AG09319 (cell line): Measurements from ENCODE around the gene CLIP2.
"Not testable (repeated sequence)": the region's sequence is repeated elsewhere in the genome, so short reads cannot be mapped to it uniquely, and the experiment has no call there.

Experiments
- DNase-seq: peaks from one replicate; pipeline ENCODE4 v3.0.0-alpha.2; 2010; ENCODE audit warnings: low read depth; ENCODE audit errors: extremely low read depth
- TF ChIP-seq, protein P1 (sequence below): IDR thresholded peaks from 2 replicates; pipeline ENCODE4 v1.5.1; 2011; ENCODE audit warnings: low read depth, mild to moderate bottlenecking, inconsistent platforms, low read length, moderate library complexity

The CLIP2 gene

GRCh38 chr7:74344132-74344496, 54.9 kb downstream of the CLIP2 start:
- TF ChIP-seq, protein P1, sequence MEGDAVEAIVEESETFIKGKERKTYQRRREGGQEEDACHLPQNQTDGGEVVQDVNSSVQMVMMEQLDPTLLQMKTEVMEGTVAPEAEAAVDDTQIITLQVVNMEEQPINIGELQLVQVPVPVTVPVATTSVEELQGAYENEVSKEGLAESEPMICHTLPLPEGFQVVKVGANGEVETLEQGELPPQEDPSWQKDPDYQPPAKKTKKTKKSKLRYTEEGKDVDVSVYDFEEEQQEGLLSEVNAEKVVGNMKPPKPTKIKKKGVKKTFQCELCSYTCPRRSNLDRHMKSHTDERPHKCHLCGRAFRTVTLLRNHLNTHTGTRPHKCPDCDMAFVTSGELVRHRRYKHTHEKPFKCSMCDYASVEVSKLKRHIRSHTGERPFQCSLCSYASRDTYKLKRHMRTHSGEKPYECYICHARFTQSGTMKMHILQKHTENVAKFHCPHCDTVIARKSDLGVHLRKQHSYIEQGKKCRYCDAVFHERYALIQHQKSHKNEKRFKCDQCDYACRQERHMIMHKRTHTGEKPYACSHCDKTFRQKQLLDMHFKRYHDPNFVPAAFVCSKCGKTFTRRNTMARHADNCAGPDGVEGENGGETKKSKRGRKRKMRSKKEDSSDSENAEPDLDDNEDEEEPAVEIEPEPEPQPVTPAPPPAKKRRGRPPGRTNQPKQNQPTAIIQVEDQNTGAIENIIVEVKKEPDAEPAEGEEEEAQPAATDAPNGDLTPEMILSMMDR, result no peak
- no peak for DNase-seq

GRCh38 chr7:74344786-74345185, 55.6 kb downstream of the CLIP2 start:
- DNase-seq, result no peak
- TF ChIP-seq, protein P1, result no peak

- TF ChIP-seq, protein P1, result no peak
- DNase-seq, result no peak
Measured at GRCh38 chr7:74345970-74346369, 56.8 kb downstream of the CLIP2 start.

DNA sequence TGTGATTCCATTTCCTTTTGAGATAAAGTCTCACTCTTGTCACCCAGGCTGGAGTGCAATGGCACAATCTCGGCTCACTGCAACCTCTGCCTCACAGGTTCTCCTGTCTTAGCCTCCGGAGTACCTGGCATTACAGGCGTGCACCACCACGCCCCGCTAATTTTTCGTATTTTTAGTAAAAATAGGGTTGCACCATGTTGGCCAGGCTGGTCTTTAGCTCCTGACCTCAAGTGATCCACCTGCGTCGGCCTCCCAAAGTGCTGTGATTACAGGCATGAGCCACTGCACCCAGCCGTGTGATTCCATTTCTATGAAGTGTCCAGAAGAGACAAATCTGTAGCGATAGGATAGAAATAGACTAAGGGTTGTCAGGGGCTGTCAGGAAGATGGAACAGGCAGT, 60.4 kb downstream of the CLIP2 start:
- TF ChIP-seq, protein P1, result no peak
- no peak for DNase-seq

DNA sequence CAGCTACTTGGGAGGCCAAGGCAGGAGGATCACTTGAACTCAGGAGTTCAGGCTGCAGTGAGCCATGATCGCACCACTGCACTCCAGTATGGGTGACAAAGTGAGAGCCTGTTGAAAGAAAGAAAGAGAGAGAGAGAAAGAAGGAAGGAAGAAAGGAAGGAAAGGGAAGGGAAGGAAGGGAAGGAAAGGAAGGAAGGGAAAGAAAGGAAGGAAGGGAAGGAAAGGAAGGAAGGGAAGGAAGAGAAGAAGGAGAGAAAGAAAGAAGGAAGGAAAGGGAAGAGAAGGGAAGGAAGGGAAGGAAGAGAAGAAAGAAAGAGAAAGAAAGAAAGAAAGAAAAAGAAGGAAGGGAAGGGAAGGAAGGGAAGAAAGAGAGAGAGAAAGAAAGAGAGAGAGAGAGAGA, 61.5 kb downstream of the CLIP2 start:
- DNase-seq, result no peak
- TF ChIP-seq, protein P1, result no peak

- no peak for DNase-seq
Measured at GRCh38 chr7:74351836-74352235, 62.6 kb downstream of the CLIP2 start.

GRCh38 chr7:74352551-74353138, 63.4 kb downstream of the CLIP2 start:
- DNase-seq, result not testable (repeated sequence)

More at GRCh38 chr7:74351836-74352235, 62.6 kb downstream of the CLIP2 start:
- TF ChIP-seq, protein P1, result no peak

DNA sequence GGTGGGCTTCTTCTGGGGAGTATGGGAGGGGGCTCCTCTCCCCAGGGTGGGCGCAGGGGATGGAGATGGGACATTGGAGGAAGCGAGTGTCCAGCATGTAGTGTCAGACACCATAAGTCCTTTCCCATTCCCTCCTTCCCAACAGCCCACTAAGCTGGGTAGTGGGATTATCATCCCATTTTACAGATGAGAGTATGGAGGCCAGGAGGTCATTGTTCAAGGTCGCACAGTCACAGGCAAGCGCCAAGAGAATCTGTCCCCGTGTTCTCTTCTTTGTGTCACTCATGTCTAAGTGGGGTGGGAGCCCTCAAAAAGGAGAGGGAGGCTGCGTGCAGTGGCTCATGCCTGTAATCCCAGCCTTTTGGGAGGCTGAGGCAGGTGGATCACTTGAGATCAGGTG, 64.8 kb downstream of the CLIP2 start:
- TF ChIP-seq, protein P1, result no peak
- DNase-seq, result no peak
